ENCODE results near the gene PCDHB12.
"Not testable (repeated sequence)": the region's sequence is repeated elsewhere in the genome, so short reads cannot be mapped to it uniquely, and the experiment has no call there.

PCDHB12 gene

DNA sequence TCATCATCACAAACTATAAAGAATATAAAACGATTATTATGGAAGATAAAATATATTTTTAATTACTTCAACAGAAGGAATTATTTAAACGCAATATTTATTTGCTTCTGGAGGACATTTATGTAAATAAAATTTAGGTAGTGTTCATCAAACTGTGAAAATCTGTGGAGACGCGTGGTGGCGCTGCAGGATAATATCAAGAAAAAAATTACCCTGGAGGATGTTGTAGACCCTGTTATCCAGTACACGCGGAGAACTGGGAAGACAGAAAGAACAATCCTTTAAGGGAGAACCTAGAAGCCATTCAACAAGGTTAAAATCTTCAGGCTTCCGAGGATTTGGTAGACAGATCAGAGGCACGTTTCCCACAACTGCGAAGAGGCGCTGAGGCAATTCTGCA, at the start of gene PCDHB12:
PCDHB12 (plus strand) TSS at position 242 of the 400 bp plus-strand sequence. CDS start 189 bp downstream, outside the sequence.
- no peak for DNase-seq

DNA sequence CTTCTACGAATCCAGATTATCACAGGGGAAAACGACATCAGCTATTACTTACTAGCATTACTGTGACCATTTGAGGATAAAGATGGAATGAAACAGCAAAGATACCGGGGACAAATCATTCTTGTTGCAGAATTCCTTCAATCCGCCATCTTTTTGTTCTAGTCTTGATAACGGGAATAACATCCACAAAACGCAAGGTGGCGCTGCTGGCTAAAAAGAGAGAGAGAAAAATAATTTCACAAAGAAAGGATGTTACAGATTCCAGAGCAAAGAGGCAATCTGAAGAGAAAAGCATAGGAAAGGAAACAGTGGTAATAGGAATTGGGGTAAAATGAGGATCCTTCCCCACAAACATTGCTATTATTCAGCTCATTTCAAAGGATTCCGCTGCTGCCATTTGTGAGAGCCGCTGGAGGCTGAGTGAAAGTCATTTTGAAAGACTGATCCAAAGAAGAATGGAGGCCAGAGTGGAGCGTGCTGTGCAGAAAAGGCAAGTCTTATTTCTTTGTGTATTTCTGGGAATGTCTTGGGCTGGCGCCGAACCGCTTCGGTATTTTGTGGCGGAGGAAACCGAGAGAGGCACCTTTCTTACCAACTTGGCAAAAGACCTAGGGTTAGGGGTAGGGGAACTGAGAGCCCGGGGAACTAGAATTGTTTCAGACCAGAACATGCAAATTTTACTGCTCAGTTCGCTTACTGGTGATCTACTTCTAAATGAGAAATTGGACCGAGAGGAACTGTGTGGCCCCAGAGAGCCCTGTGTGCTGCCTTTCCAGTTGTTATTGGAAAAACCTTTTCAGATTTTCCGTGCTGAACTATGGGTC, 35.9 kb upstream of the PCDHB12 start, which contains the start of gene PCDHB7:
PCDHB7 (plus strand) TSS at position 264 of the 824 bp plus-strand sequence; CDS start at position 456, 192 bp downstream.
- DNase-seq, result peak; percentile 27

DNA sequence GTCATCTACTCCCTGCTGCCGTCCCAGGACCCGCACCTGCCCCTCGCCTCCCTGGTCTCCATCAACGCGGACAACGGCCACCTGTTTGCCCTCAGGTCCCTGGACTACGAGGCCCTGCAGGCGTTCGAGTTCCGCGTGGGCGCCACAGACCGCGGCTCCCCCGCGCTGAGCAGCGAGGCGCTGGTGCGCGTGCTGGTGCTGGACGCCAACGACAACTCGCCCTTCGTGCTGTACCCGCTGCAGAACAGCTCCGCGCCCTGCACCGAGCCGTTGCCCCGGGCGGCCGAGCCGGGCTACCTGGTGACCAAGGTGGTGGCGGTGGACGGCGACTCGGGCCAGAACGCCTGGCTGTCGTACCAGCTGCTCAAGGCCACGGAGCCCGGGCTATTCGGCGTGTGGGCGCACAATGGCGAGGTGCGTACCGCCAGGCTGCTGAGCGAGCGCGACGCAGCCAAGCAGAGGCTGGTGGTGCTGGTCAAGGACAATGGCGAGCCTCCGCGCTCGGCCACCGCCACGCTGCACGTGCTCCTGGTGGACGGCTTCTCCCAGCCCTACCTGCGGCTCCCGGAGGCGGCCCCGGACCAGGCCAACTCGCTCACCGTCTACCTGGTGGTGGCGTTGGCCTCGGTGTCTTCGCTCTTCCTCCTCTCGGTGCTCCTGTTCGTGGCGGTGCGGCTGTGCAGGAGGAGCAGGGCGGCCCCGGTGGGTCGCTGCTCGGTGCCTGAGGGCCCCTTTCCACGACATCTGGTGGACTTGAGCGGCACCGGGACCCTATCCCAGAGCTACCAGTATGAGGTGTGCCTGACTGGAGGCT, 34.0 kb upstream of the PCDHB12 start:
- not testable (repeated sequence) for DNase-seq

DNA sequence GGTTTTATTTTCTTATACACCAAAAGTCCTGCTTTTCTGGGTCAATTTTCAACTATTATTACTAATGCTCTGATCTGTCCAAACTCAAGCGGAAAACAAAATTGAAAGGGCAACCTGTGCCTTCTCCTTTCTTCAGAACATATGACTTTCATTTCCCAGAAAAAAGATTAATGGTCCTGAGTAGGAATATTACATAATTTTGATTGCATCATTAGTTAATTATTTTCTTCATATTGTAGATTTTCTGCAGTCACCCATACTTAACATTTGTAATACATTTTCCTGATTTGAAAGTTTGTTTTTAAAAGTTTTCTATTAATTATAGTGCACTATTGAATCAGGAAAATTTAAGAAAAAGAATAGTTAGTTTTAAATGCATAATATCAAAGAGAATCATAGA, 32.6 kb upstream of the PCDHB12 start:
- no peak for DNase-seq

DNA sequence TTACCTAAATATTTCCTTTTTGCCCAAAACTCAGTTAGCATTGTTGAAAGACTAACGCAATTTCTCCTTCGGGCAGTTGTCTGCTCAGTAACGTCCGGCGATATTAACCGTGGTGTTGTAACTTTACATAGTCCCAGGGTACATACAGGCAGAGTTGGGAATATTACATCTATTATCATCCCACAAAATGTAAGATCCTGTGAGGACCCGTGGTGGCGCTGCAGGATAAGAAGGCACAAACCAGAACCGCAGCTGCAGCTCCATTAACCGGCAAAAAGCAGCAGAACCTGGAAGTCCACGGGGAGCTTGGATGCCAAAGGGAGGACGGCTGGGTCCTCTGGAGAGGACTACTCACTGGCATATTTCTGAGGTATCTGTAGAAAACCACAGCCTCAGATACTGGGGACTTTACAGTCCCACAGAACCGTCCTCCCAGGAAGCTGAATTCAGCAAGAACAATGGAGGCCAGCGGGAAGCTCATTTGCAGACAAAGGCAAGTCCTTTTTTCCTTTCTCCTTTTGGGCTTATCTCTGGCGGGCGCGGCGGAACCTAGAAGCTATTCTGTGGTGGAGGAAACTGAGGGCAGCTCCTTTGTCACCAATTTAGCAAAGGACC, 30.8 kb upstream of the PCDHB12 start, which contains the start of gene PCDHB8:
PCDHB8 (plus strand) TSS at position 214 of the 615 bp plus-strand sequence; CDS start at position 459, 245 bp downstream.
- not testable (repeated sequence) for DNase-seq

DNA sequence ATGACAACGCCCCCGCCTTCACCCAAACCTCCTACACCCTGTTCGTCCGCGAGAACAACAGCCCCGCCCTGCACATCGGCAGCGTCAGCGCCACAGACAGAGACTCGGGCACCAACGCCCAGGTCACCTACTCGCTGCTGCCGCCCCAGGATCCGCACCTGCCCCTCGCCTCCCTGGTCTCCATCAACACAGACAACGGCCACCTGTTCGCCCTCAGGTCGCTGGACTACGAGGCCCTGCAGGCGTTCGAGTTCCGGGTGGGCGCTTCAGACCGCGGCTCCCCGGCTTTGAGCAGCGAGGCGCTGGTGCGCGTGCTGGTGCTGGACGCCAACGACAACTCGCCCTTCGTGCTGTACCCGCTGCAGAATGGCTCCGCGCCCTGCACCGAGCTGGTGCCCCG, 29.1 kb upstream of the PCDHB12 start:
- not testable (repeated sequence) for DNase-seq

DNA sequence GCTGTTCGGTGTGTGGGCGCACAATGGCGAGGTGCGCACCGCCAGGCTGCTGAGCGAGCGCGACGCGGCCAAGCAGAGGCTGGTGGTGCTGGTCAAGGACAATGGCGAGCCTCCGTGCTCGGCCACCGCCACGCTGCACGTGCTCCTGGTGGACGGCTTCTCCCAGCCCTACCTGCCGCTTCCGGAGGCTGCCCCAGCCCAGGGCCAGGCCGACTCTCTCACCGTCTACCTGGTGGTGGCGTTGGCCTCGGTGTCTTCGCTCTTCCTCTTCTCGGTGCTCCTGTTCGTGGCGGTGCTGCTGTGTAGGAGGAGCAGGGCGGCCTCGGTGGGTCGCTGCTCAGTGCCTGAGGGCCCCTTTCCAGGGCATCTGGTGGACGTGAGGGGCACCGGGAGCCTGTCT, 28.6 kb upstream of the PCDHB12 start:
- not testable (repeated sequence) for DNase-seq

DNA sequence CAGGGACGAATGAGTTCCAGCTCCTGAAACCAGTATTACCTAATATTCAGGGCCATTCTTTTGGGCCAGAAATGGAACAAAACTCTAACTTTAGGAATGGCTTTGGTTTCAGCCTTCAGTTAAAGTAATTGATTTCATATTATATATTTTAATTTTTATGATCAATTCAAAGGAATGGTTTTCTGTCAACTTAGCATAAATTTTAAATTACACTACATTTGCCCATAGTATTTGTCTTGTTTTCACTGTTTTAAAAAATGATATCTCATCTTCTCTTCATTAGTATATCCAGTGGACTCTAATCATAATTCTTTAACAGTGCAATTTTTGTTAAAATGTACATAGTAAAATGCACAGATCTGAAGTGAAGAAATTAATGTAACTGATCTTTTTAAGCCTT, 28.2 kb upstream of the PCDHB12 start:
- no peak for DNase-seq

DNA sequence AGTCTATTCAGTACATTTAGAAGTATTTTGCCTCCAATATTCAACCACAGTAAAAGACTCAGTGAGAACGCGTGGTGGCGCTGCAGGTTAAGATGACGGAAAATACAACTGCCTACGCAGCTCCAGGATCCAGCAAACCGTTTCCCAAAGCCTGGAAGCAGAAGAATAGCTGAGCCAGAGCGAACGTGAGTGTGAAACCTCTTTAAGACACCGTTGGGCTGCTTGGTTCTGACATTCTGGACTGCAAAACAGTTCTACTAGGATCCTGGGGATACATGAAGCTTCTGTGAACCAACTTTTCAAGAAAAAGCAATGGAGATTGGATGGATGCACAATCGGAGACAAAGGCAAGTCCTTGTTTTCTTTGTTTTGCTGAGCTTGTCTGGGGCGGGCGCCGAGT, 26.3 kb upstream of the PCDHB12 start, which contains the start of gene PCDHB16:
PCDHB16 (plus strand) TSS at position 140 of the 400 bp plus-strand sequence; CDS start at position 313, 173 bp downstream.
- DNase-seq, result no peak

DNA sequence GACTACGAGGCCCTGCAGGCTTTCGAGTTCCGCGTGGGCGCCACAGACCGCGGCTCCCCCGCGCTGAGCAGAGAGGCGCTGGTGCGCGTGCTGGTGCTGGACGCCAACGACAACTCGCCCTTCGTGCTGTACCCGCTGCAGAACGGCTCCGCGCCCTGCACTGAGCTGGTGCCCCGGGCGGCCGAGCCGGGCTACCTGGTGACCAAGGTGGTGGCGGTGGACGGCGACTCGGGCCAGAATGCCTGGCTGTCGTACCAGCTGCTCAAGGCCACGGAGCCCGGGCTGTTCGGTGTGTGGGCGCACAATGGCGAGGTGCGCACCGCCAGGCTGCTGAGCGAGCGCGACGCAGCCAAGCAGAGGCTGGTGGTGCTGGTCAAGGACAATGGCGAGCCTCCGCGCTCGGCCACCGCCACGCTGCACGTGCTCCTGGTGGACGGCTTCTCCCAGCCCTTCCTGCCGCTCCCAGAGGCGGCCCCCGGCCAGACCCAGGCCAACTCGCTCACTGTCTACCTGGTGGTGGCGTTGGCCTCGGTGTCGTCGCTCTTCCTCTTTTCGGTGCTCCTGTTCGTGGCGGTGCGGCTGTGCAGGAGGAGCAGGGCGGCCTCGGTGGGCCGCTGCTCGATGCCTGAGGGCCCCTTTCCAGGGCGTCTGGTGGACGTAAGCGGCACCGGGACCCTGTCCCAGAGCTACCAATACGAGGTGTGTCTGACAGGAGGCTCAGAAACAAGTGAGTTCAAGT, 24.2 kb upstream of the PCDHB12 start:
- not testable (repeated sequence) for DNase-seq

DNA sequence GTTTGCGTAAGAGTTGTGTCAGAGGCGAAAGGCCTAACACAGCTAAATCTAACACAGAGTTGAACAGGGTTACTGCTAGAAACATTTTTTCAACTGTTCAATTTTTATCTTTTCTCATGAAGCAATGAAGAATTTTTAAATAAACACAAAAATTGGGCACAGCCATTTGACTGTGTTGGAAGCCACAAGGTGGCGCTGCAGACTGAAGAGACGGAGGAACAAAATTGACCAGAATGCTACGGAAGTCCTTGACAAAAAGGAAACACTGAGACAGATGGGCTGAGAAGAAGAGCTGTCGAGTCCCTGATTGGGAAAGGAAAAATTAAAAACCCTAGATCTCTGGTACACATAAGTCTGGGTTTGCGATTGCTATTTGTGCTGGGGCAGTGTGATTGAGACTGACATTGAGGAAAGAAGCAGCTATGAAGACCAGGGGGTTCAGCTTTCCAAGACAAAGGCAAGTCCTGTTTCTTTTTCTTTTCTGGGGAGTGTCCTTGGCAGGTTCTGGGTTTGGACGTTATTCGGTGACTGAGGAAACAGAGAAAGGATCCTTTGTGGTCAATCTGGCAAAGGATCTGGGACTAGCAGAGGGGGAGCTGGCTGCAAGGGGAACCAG, 21.5 kb upstream of the PCDHB12 start, which contains the start of gene PCDHB9:
PCDHB9 (plus strand) TSS at position 265 of the 616 bp plus-strand sequence; CDS start at position 423, 158 bp downstream.
- DNase-seq, result peak; percentile 39

DNA sequence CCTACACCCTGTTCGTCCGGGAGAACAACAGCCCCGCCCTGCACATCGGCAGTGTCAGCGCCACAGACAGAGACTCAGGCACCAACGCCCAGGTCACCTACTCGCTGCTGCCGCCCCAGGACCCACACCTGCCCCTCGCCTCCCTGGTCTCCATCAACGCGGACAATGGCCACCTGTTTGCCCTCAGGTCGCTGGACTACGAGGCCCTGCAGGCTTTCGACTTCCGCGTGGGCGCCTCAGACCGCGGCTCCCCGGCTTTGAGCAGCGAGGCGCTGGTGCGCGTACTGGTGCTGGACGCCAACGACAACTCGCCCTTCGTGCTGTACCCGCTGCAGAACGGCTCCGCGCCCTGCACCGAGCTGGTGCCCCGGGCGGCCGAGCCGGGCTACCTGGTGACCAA, 19.8 kb upstream of the PCDHB12 start:
- not testable (repeated sequence) for DNase-seq

DNA sequence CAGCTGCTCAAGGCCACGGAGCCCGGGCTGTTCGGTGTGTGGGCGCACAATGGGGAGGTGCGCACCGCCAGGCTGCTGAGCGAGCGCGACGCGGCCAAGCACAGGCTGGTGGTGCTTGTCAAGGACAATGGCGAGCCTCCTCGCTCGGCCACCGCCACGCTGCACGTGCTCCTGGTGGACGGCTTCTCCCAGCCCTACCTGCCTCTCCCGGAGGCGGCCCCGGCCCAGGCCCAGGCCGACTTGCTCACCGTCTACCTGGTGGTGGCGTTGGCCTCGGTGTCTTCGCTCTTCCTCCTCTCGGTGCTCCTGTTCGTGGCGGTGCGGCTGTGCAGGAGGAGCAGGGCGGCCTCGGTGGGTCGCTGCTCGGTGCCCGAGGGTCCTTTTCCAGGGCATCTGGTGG, 19.4 kb upstream of the PCDHB12 start:
- DNase-seq, result not testable (repeated sequence)

DNA sequence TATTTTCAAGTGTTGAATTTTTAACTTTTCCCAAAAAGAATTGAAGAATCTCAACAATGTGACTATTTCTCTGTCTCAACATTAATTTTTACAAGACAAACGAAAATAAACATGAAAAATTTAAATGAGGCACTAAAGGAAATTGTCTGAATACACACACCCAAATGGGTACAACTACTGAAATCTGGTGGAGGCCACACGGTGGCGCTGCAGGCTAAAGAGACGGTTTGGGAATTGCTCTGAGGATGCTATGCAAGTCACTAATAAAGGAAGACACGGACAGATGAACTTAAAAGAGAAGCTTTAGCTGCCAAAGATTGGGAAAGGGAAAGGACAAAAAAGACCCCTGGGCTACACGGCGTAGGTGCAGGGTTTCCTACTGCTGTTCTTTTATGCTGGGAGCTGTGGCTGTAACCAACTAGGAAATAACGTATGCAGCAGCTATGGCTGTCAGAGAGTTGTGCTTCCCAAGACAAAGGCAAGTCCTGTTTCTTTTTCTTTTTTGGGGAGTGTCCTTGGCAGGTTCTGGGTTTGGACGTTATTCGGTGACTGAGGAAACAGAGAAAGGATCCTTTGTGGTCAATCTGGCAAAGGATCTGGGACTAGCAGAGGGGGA, 16.3 kb upstream of the PCDHB12 start, which contains the start of gene PCDHB10:
PCDHB10 (plus strand) TSS at position 244 of the 616 bp plus-strand sequence; CDS start at position 444, 200 bp downstream.
- peak; percentile 16 for DNase-seq

DNA sequence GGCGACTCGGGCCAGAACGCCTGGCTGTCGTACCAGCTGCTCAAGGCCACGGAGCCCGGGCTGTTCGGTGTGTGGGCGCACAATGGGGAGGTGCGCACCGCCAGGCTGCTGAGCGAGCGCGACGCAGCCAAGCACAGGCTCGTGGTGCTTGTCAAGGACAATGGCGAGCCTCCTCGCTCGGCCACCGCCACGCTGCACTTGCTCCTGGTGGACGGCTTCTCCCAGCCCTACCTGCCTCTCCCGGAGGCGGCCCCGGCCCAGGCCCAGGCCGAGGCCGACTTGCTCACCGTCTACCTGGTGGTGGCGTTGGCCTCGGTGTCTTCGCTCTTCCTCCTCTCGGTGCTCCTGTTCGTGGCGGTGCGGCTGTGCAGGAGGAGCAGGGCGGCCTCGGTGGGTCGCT, 14.2 kb upstream of the PCDHB12 start:
- DNase-seq, result not testable (repeated sequence)

DNA sequence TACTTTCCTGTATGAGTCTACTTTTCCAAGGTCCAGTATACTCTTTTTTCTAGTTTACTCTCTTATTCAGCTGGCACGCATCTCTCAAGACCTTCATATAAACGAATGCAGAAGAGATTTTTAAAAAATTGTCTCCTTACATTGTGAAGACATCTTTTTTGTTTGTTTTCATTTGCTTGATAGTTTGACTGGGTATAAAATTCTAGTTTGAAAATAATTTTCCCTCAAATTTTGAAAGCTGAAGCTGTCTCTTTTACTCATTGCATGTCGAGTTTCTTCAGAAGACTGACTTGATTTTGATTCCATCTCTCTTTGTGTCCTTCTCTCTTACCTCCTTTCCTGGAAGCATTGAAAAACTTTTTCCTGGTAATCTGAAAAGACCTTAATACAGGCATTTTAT, 12.2 kb upstream of the PCDHB12 start:
- DNase-seq, result no peak

DNA sequence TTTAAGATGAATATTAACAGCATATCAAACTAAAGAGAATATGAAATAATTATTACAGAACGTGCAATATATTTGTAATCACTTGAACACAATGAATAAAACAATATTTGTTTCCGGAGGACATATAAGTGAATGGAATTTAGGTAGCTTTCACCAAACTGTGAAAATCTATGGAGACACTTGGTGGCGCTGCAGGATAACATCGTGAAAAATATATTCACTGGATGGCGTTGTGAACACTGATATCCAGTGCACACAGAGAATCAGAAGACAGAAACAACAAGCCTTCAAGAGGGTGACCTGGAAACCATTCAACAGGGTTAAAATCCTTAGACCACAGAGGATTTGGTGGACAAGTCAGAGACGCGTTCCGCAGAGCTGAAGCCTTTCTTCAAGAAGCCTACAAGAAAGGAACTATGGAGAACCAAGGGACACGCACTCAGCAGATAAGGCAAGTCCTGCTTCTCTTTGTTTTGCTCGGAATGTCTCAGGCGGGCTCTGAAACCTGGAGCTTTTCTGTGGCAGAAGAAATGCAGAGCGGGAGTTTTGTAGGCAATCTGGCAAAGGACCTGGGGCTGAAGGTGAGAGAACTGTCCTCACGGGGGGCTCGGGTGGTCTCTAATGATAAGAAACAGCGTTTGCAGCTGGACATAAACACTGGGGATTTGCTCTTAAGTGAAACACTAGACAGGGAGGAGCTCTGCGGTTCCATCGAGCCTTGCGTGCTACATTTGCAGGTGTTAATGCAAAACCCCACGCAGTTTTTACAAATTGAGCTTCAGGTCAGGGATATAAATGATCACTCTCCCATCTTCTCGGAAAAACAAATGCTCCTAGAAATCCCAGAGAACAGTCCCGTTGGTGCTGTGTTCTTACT, 8.9 kb upstream of the PCDHB12 start, which contains the start of gene PCDHB11:
PCDHB11 (plus strand) TSS at position 269 of the 877 bp plus-strand sequence; CDS start at position 417, 148 bp downstream.
- DNase-seq, result no peak

DNA sequence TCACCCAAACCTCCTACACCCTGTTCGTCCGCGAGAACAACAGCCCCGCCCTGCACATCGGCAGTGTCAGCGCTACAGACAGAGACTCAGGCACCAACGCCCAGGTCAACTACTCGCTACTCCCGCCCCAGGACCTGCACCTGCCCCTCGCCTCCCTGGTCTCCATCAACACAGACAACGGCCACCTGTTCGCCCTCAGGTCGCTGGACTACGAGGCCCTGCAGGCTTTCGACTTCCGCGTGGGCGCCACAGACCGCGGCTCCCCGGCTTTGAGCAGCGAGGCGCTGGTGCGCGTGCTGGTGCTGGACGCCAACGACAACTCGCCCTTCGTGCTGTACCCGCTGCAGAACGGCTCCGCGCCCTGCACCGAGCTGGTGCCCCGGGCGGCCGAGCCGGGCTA, 7.4 kb upstream of the PCDHB12 start:
- DNase-seq, result not testable (repeated sequence)

DNA sequence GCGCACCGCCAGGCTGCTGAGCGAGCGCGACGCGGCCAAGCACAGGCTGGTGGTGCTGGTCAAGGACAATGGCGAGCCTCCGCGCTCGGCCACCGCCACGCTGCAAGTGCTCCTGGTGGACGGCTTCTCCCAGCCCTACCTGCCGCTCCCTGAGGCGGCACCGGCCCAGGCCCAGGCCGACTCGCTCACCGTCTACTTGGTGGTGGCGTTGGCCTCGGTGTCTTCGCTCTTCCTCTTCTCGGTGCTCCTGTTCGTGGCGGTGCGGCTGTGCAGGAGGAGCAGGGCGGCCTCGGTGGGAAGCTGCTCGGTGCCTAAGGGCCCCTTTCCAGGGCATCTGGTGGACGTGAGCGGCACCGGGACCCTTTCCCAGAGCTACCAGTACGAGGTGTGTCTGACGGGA, 6.9 kb upstream of the PCDHB12 start:
- DNase-seq, result not testable (repeated sequence)

DNA sequence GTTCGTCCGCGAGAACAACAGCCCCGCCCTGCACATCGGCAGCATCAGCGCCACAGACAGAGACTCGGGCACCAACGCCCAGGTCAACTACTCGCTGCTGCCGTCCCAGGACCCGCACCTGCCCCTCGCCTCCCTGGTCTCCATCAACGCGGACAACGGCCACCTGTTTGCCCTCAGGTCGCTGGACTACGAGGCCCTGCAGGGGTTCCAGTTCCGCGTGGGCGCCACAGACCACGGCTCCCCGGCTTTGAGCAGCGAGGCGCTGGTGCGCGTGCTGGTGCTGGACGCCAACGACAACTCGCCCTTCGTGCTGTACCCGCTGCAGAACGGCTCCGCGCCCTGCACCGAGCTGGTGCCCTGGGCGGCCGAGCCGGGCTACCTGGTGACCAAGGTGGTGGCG, 1.8 kb downstream of the PCDHB12 start:
- not testable (repeated sequence) for DNase-seq
